WTC11 (cell line): ENCODE results near the gene ZNF514. TPM values are rescaled to one million over a fixed set of nuclear protein-coding genes. Genes with fewer than 3 reads are reported as not detected.
"Not testable (repeated sequence)": the region's sequence is repeated elsewhere in the genome, so short reads cannot be mapped to it uniquely, and the experiment has no call there.

Experiments used
- ATAC-seq: fragments of 200-7000 bp; cut with Tn5 transposase; 2 replicates; pipeline ENCODE4 v1.10.0; 2021; ENCODE audit warnings: mild to moderate bottlenecking, moderate library complexity
- CTCF ChIA-PET: fragments of 300-600 bp; sonication (Branson Sonifier 250); formaldehyde crosslinking; loops from one replicate; lab custom pipeline; 2021; ENCODE audit warnings: antibody characterized with exemption; lab: Charles Lee
- POLR2A ChIA-PET: fragments of 350-600 bp; sonication (Branson Sonifier 250); formaldehyde crosslinking; loops from one replicate; lab custom pipeline; 2021; ENCODE audit warnings: antibody characterized with exemption; lab: Charles Lee
- DNase-seq: peaks from one replicate; pipeline ENCODE4 v3.0.0; 2021; ENCODE audit warnings: low spot score
- H3K27ac Mint-ChIP-seq: 2 replicates; pipeline ENCODE4 v1.8.0; 2021; ENCODE audit warnings: mixed read lengths
- H3K27me3 Mint-ChIP-seq: 2 replicates; pipeline ENCODE4 v1.8.0; 2021; ENCODE audit warnings: low read depth, mild to moderate bottlenecking, moderate library complexity, mixed read lengths
- H3K36me3 Mint-ChIP-seq: 2 replicates; pipeline ENCODE4 v1.8.0; 2021; ENCODE audit warnings: mixed read lengths
- H3K4me1 Mint-ChIP-seq: 2 replicates; pipeline ENCODE4 v1.8.0; 2022; ENCODE audit warnings: mixed read lengths
- H3K4me3 Mint-ChIP-seq: 2 replicates; pipeline ENCODE4 v1.8.0; 2021; ENCODE audit warnings: mild to moderate bottlenecking, moderate library complexity, mixed read lengths
- H3K9me3 Mint-ChIP-seq: 2 replicates; pipeline ENCODE4 v1.8.0; 2021; ENCODE audit warnings: mixed read lengths
- ATF1 ChIP-seq: sonication (generic); formaldehyde crosslinking; IDR thresholded peaks from 2 replicates; pipeline ENCODE4 v1.8.1; 2023; ENCODE audit warnings: mild to moderate bottlenecking, moderate library complexity, missing genetic modification reagents
- CTCF ChIP-seq: fragments of 200-600 bp; IDR thresholded peaks from 2 replicates; pipeline ENCODE4 v1.8.0; 2022; ENCODE audit warnings: antibody characterized with exemption
- E2F5 ChIP-seq: sonication (generic); formaldehyde crosslinking; IDR thresholded peaks from 2 replicates; pipeline ENCODE4 v1.8.1; 2022; ENCODE audit warnings: mild to moderate bottlenecking, moderate library complexity, missing genetic modification reagents
- ELF4 ChIP-seq: sonication (generic); formaldehyde crosslinking; IDR thresholded peaks from 2 replicates; pipeline ENCODE4 v1.8.1; 2022; ENCODE audit warnings: low read depth, mild to moderate bottlenecking, moderate library complexity, missing genetic modification reagents
- FOXP1 ChIP-seq: sonication (generic); formaldehyde crosslinking; IDR thresholded peaks from 2 replicates; pipeline ENCODE4 v1.8.0; 2022; ENCODE audit warnings: missing genetic modification reagents, mild to moderate bottlenecking, moderate library complexity, borderline replicate concordance
- GRHL2 ChIP-seq: fragments of 250-450 bp; sonication (Bioruptor Pico); IDR thresholded peaks from 2 replicates; pipeline ENCODE4 v1.8.0; 2022; ENCODE audit warnings: mild to moderate bottlenecking, moderate library complexity; ENCODE audit not compliant: insufficient replicate concordance, severe bottlenecking
- HMGXB4 ChIP-seq: sonication (generic); formaldehyde crosslinking; IDR thresholded peaks from 2 replicates; pipeline ENCODE4 v1.8.1; 2023; ENCODE audit warnings: mild to moderate bottlenecking, moderate library complexity, missing genetic modification reagents
- KAT7 ChIP-seq: sonication (generic); formaldehyde crosslinking; IDR thresholded peaks from 2 replicates; pipeline ENCODE4 v1.8.1; 2023; ENCODE audit warnings: missing genetic modification reagents, mild to moderate bottlenecking, borderline replicate concordance
- NFATC4 ChIP-seq: fragments of 250-450 bp; sonication (Bioruptor Pico); IDR thresholded peaks from 2 replicates; pipeline ENCODE4 v1.9.0; 2021; ENCODE audit warnings: mild to moderate bottlenecking
- NFE2L1 ChIP-seq: sonication (generic); formaldehyde crosslinking; IDR thresholded peaks from 2 replicates; pipeline ENCODE4 v1.8.1; 2023; ENCODE audit warnings: missing genetic modification reagents
- PRRX2 ChIP-seq: fragments of 250-450 bp; sonication (Bioruptor Pico); IDR thresholded peaks from 2 replicates; pipeline ENCODE4 v1.8.0; 2021; ENCODE audit warnings: mild to moderate bottlenecking
- TP53 ChIP-seq: sonication (generic); formaldehyde crosslinking; IDR thresholded peaks from 2 replicates; pipeline ENCODE4 v1.8.1; 2023; ENCODE audit warnings: mild to moderate bottlenecking, missing genetic modification reagents
- ZBTB21 ChIP-seq: sonication (generic); formaldehyde crosslinking; IDR thresholded peaks from 2 replicates; pipeline ENCODE4 v1.8.1; 2023; ENCODE audit warnings: mild to moderate bottlenecking, missing genetic modification reagents, borderline replicate concordance
- ZBTB43 ChIP-seq: sonication (generic); formaldehyde crosslinking; IDR thresholded peaks from 2 replicates; pipeline ENCODE4 v1.8.1; 2023; ENCODE audit warnings: mild to moderate bottlenecking, missing genetic modification reagents
- ZNF138 ChIP-seq: sonication (generic); formaldehyde crosslinking; conservative IDR thresholded peaks from 2 replicates; pipeline ENCODE4 v1.8.1; 2022; ENCODE audit warnings: mild to moderate bottlenecking, moderate library complexity, missing genetic modification reagents
- ZNF512 ChIP-seq: sonication (generic); formaldehyde crosslinking; IDR thresholded peaks from 2 replicates; pipeline ENCODE4 v1.8.1; 2022; ENCODE audit warnings: missing genetic modification reagents, borderline replicate concordance
- total RNA-seq: library from RNA; stranded (reverse); gene quantifications from 3 replicates; pipeline ENCODE4 v1.2.3, GENCODE V29; 2021

Gene ZNF514
- total RNA-seq, 1 experiment from 2014 or later: 19.3 TPM

GRCh38 chr2:95104606-95105005 lies 55.0 kb downstream of the ZNF514 start:
- TF ChIP-seq ZBTB43 (CRISPR knock-in tag): no peak
- no peak for TF ChIP-seq ZBTB21 (CRISPR knock-in tag)
- TF ChIP-seq HMGXB4 (CRISPR knock-in tag): no peak
- Mint-ChIP-seq H3K9me3 (no peaks in the 10 kb centered on the region), H3K4me1 (no peaks in the 10 kb centered on the region), H3K27me3 (no peaks in the 10 kb centered on the region), H3K27ac (no peak overlapping the region), H3K36me3 (peaks cover 80% of the 10 kb centered on the region), H3K4me3 (no peak overlapping the region)
- ChIA-PET POLR2A (no interaction called here), CTCF (no interaction called here)
- ATAC-seq: no peak
- DNase-seq: no peak

GRCh38 chr2:95099910-95100309 lies 59.7 kb downstream of the ZNF514 start:
- CTCF ChIA-PET: no interaction called here
- ATAC-seq (no peak), DNase-seq (no peak)
- H3K9me3 Mint-ChIP-seq: no peaks in the 10 kb centered on the region
- H3K36me3 Mint-ChIP-seq: peaks cover 81% of the 10 kb centered on the region
- POLR2A ChIA-PET: no interaction called here
- no peaks in the 10 kb centered on the region for H3K27me3 Mint-ChIP-seq
- no peaks in the 10 kb centered on the region for H3K4me1 Mint-ChIP-seq
- H3K4me3 Mint-ChIP-seq: no peak overlapping the region
- no peak for TF ChIP-seq NFATC4 (CRISPR knock-in tag)
- no peak for TF ChIP-seq FOXP1 (CRISPR knock-in tag)
- TF ChIP-seq ZNF138 (CRISPR knock-in tag): no peak
- no peak for TF ChIP-seq PRRX2
- no peak for TF ChIP-seq ZNF512 (CRISPR knock-in tag)
- no peak for TF ChIP-seq ELF4 (CRISPR knock-in tag)
- TF ChIP-seq TP53 (CRISPR knock-in tag): no peak
- no peak for TF ChIP-seq ATF1 (CRISPR knock-in tag)
- no peak for TF ChIP-seq GRHL2 (CRISPR knock-in tag)
- no peak for TF ChIP-seq E2F5 (CRISPR knock-in tag)
- no peak for TF ChIP-seq NFE2L1 (CRISPR knock-in tag)
- TF ChIP-seq CTCF: no peak
- TF ChIP-seq KAT7 (CRISPR knock-in tag): no peak
- H3K27ac Mint-ChIP-seq: no peak overlapping the region

GRCh38 chr2:95098273-95098672 lies 61.4 kb downstream of the ZNF514 start:
- H3K27me3 Mint-ChIP-seq, H3K9me3 Mint-ChIP-seq, DNase-seq, POLR2A ChIA-PET, H3K4me1 Mint-ChIP-seq, CTCF ChIA-PET, H3K27ac Mint-ChIP-seq, ATAC-seq, H3K4me3 Mint-ChIP-seq: not testable (repeated sequence)
- peaks cover 86% of the 10 kb centered on the region for H3K36me3 Mint-ChIP-seq

Other genes starting within 250 kb of the ZNF514 start
- gene MAL, start 134.1 kb downstream of the ZNF514 start, total RNA-seq: 0.22 to 0.39 TPM in 2 of 3 replicates, not detected in the other
- gene MRPS5, start 38.0 kb downstream of the ZNF514 start, total RNA-seq: 60.4 to 70.3 TPM (median 62.2 TPM) in 3 replicates
- gene ZNF2, start 6.0 kb upstream of the ZNF514 start, total RNA-seq: 2.4 to 3.5 TPM (median 3.4 TPM) in 3 replicates
- 9.4 to 10.8 TPM (median 10.3 TPM) in 3 replicates for gene ZNF892, start 47.7 kb upstream of the ZNF514 start, total RNA-seq
- 7.9 to 11.8 TPM (median 8.3 TPM) in 3 replicates for gene PROM2, start 114.6 kb upstream of the ZNF514 start, total RNA-seq
- 2.1 to 3.3 TPM (median 3.1 TPM) in 3 replicates for gene KCNIP3, start 137.5 kb upstream of the ZNF514 start, total RNA-seq
- gene FAHD2A, start 242.9 kb upstream of the ZNF514 start, total RNA-seq: 39.8 to 47.9 TPM (median 45.4 TPM) in 3 replicates